Activated gamma-delta T cell (primary cell): Measurements from ENCODE around the gene LCE1F.

Experiments used
- DNase-seq: peaks from one replicate; lab custom pipeline; 2025; lab: John Stamatoyannopoulos, UW
- total RNA-seq, 2 donors: gene quantifications; one replicate each; lab custom pipeline; 2026; lab: John Stamatoyannopoulos, UW

LCE1F gene, protein sequence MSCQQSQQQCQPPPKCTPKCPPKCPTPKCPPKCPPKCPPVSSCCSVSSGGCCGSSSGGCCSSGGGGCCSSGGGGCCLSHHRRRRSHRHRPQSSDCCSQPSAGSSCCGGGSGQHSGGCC
- 0 reads per million in 2 donors for total RNA-seq

DNA sequence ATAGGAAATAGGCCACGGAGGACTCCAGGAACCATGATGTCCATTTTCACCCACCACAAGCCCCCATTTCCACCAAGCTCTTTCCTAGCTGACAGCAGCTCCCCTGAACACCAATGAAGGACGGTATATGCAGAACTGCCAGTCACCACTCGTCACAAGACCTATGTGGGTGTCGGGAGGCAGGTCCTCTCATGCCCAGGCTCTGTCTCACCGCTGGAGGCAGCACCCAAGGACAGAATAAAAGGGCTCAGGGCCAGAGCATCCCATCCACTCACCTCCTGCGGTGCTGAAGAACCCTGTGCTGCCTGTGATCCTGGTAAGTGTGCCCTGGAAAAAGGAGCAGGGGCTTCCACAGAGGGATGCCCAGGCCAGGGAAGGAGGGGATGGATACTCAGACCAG lies at the start of gene LCE1F:
LCE1F (plus strand) TSS at position 266 of the 400 bp plus-strand sequence. CDS start 1,232 bp downstream, outside the sequence.
- no peak for DNase-seq

DNA sequence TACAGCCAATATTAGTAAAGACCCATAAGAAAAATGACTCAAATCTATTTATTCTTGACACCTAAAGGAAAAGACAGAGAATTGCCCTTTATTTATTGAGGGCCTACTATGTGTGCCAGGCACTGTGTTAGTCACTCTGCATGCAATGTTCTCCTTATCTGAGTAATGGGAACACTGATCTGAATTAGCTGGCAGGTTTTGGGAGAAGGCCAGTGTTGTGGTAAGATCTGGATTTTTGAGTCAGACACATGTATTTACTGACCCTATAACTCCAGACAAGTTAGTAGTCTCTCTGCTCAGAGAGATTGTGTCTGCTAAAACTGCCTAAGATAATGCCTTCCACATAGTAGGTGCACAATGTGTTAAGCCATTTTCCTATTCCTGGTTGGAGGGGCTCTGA lies 49.7 kb upstream of the LCE1F start:
- no peak for DNase-seq

DNA sequence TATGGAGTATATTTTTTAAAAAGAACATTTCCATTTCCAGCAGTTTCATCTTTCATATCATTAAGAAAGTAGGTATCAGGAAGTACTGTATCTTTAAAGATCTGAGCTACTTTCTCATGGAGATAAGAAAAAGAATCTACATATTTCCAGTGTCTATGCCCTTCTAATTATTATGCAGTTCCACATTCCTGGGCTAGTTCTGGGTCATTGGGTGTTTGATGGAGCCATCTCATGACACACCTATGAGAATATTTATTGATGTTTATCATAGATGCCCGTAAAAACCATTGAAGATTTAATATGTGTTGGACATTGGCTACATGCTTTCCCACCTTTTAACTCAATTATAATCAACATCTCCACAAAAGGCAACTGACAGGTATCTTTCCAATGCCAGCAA lies 46.0 kb upstream of the LCE1F start:
- DNase-seq = no peak

DNA sequence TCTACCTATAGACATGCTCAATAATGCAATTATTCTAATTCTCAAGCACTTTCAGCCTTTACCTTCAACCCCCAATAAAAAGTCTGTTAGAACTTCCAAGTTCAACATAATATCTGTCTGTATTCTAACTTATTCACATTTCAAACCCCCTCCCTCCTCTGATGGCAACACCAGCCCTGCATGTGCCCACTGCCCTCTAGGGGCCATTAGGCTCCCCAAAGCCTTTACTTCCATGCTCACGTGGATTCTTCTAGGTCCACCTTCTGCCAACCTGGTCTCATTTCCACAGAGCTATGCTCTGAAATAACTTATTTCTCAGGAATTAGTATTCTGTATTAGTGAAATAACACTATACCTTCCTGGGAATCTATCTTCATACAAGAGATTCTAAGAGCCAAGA lies 39.3 kb upstream of the LCE1F start:
- DNase-seq = no peak

DNA sequence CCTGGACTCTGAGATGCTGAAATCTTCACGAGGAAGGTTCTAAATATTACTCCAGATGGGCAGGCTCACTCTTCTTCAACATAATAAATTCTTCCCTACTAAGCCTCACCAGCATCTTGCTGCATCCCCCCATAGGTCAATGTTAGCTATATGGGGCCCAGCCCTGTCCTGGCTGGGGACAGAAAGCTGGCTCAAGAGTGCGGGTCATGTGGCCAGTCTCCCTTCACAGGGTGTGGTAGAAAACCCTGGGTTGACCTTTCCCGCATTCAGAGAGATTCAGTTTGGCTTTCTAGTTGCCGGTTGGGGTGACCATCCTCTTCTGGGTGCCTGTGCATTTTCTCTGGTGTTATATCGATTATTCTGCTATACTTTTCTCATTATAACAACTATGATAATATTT lies 36.9 kb upstream of the LCE1F start:
- no peak for DNase-seq

DNA sequence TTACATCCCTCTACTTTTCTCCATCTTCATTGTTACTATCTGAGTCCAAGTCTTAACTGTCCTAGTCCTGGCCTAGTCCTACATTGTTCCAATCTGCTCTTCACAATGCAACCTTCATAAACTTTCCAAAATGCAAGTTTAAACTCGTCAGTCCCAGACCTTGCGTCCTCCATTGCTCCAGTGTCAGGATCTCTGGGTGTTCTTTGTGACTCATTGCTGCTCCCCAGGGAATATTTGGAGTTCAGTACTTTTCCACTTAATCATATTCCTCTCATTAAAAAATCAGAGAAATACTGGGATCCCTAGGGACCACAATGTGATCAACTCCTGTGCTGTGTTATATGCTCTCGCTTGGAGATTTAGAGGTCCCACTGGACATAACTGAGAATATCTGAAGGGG lies 35.1 kb upstream of the LCE1F start:
- DNase-seq = no peak

DNA sequence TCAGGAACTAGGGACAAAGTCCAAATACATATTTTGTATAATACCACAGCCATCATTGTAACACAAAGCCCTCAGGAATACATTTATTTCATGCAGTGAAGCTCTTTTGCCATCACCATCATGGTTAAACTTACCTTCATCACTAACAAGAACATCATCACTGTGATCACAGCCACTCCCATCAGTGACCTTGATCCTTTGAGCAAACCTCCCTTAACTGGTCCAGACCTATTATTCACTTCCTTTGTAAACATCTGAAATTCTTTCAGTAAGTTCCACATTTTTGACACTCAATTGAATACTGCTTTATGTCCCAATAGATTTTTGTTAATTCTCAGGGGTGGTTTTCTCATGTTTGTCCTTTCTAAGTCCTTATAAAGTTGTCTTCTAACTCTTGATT lies 33.3 kb upstream of the LCE1F start:
- DNase-seq = no peak

DNA sequence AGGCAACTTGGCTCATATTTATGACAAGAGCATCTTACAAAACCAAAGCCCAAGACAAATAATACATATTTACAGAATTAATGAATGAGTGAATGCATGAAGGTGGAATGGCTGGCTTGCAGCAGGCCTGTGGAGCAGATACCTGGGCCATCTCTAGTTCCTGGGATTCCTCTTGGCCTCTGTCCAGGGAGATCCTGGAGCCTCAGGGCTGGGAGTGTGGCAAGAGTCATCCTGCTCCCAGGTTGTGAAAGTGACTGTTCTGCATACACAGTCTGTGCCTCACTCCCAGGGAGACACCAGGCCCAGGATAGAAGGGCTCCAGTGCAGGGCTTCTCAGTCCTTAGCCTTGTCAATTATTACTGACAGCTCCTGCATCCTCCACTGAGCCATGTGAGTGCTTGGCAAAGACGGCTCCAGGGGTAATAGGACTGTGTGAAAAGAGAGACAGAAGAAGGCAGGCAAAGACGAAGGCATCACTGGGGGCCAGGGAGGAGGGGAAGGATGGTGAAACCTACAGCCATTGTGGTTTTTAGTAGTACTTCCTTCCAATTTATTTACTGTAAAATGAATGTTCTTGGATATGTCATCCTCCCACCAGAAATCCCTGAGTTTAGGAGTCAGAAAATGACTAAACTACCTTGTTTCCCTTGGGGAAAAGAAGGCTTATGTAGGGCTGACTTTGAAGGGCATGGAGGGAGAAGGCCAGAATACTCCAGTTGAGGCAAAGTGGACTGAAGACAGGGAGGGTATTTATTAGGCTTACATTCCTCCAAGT lies 31.4 kb upstream of the LCE1F start:
- no peak for DNase-seq

DNA sequence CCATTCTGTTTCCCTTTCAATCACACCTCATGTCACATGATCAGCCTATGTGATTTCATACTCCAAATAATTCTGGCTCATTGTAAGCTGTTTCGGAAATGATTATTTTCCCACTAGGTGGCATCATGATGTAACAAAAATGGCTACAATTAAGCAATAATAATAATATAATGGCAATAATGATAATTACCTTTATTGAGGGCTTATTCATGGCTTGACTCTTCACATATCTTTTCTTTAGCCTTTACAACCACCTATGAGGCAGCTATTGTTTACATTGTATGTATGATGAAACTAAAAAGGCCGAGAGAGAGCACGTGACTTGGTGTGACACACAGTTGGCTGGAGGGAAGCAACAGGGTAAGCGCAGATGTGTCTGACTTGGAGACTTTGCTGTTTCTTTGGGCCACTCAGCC lies 29.6 kb upstream of the LCE1F start:
- DNase-seq = no peak

DNA sequence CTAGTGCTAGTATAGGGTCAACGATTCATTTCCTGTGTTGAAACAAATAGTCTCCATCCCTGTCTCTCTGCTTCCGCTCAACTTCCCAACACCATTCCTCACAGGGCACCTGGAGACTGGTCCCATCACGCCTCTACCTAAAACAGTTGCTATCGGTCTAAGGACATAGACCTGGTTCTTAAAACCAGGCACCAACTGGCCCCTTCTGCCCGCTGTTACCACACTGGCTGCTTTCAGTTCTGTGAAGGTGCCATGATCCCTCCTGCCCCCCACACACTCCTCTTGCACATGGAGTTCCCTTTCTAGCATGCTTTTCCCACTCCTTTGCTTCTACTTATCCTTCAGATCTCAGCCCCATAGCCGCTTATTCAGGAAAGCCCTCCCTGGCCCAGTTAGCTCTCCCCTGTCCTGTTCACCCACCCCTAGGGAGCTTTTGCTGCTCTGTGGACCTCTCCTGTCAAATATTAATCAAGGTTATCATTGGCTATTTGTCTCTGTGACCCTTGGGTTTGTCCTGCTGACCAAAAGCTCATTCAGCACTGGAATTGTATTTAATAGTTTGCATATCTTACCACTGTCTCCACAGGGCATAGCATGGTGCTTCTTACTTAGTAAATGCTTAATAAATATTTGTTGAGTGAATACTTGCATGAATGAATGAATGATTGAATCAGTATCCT lies 29.0 kb upstream of the LCE1F start:
- DNase-seq = no peak

DNA sequence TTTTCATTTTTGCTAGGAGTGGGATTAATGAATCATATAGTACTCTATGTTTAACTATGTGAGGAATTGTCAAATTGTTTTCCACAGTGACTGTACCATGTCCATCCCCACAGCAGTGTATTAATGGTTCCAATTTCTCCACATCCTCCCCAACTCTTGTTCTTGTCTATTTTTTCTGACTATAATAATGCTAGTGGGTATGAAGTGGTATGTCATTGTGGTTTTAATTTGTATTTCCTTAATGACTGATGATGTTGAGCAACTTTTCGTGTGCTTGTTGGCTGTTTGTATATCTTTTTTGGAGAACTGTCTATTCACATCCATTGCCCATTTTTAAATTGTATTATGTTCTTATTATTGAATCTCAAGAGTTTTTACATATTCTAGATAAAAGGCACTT lies 27.1 kb upstream of the LCE1F start:
- no peak for DNase-seq

DNA sequence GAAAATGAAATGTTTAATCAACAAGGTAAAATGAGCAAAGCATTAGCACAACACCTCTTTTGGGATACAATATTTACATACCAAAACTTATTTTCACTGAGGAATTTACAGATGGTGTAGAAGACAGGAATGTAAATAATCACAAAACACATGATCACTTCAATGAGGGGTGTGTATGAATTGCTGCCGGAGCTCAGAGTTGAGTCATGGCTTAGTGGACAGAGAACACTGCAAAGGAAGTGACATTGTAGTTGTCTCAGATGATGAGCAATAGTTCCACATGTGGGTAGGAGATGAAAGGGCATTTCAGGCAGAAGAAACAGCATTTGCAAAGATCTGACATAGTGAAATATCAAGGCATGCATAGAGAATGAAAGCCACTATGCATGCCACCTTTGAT lies 22.7 kb upstream of the LCE1F start:
- DNase-seq = no peak

DNA sequence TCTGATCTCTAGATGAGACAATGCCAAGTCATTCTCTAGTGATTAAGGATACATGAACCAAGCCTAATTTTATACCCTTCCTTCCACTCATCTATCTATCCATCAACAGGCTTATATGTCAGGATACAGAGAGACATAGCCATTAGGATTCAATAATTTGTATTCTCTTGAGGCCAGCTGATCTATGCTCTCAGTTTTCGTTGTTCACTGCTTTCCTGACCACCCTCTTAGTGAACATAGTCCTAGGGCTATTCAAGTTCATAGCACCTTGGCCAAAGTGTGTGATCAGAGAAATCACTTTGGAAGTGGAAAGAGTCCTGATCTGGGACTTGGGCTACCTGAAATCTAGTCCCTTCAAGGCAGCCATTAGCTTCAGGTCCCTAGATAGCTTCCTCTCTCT lies 21.4 kb upstream of the LCE1F start:
- DNase-seq = no peak

DNA sequence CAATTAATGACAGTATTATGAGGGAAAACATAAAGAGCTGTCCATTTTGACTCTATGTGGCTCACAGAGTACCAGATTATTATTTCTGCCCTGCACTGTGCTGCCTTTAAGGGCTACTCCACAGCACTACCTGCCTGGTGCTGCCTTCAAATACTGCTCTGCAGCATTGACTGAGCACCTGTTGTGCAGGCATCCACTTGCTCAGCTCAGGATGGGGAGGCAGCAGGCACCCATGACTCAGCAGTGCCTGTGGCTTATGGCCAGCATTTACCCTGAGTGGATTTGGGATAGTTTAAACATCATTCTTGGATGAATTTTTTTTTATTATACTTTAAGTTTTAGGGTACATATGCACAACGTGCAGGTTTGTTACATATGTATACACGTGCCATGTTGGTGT lies 18.1 kb upstream of the LCE1F start:
- no peak for DNase-seq

DNA sequence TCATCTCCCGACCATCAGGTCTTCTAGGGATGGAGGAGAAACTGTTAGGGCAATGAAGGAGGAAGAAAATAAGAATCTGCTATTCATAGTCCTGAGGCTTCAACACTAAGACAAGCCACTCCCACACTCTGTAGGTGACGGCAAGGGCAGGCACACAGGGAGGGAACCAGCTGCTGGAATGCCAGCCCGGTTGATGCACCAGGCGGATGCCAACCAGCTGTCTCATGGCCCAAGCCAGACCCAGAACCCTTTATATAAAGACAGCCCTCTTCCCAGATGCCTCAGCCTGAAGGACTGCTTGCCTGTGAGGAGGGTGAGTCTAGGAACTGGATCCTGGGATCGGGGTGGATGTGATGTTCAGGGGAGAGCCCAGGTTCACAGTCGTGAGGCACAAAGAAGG lies 17.2 kb upstream of the LCE1F start, which contains the start of gene KPRP:
KPRP (plus strand) TSS at position 279 of the 400 bp plus-strand sequence. CDS start 1,564 bp downstream, outside the sequence.
- no peak for DNase-seq

DNA sequence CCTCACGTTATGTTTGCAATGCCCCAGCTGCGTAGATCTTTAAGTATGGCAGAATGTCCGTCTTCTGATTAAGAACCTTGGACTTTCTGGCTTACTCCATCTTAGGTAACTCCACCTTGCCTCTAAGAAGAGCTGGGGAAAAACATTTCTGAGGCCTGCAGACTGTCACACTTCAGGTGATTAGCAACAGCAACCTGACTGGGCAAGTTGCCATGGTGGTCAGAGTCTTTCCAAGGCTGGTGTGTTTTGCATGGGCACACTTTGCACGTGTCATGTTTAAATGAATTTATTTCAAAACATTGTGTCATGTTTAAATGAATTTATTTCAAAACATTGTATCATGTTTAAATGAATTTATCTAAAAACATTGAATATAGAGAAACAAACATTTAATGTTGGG lies 16.3 kb upstream of the LCE1F start:
- no peak for DNase-seq

DNA sequence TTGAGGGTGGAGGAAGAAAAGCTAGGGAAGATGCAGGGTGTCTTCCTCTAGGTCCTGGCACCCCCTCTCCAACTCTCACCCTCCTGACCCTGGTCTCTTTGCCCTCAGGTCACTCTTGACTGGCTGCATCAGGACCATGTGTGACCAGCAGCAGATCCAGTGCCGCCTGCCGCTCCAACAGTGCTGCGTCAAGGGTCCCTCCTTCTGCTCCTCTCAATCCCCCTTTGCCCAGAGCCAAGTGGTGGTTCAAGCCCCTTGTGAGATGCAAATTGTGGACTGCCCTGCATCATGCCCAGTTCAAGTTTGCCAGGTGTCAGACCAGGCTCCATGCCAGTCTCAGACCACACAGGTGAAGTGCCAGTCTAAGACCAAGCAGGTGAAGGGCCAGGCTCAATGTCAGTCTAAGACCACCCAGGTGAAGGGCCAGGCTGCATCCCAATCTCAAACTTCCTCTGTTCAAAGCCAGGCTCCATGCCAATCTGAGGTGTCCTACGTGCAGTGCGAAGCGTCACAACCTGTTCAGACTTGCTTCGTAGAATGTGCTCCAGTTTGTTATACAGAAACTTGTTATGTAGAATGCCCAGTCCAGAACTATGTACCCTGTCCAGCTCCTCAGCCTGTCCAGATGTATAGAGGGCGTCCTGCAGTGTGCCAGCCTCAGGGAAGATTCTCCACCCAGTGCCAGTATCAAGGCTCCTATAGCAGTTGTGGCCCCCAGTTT lies 15.3 kb upstream of the LCE1F start:
- no peak for DNase-seq

DNA sequence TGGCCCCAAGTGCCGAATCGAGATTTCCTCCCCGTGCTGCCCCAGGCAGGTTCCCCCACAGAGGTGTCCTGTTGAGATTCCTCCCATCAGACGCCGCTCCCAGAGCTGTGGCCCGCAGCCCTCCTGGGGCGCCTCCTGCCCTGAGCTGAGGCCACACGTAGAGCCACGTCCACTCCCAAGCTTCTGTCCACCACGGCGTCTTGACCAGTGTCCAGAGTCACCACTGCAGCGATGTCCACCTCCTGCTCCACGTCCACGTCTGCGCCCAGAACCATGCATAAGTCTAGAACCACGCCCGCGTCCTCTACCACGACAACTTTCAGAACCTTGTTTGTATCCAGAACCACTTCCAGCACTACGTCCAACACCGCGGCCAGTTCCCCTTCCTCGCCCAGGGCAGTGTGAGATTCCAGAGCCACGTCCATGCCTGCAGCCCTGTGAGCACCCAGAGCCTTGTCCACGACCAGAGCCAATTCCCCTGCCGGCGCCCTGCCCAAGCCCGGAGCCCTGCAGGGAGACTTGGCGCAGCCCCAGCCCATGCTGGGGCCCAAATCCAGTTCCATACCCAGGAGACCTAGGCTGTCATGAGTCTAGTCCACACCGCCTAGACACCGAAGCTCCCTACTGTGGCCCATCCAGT lies 14.3 kb upstream of the LCE1F start:
- DNase-seq = no peak

DNA sequence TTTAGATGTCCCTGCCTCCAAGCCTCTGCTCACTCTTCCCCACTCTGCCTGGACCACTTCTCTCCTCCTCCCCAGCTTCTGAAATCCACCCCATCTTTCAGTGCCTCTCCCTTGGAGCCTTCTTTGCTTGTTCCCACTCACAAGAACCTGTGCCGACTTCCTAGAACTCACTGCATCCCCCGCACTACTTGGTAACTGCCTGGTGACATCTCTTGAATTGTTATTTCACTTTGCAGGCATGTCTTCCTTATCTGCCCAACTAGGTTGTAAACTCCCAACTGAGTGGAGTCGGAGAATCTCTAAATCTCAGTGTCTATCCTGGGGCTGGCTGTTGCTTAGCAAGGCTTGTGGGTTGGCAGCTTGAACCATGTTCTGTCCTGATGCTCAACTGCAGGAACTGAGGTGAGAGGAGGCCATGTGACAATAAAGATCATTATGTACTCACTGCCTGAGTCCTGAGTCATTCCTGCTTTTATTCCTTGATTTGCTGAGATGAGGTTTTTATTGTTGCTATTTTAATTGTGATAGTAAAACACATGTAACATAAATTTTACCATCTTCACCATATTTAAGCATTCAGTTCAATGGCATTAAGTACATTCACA lies 13.2 kb upstream of the LCE1F start:
- no peak for DNase-seq

DNA sequence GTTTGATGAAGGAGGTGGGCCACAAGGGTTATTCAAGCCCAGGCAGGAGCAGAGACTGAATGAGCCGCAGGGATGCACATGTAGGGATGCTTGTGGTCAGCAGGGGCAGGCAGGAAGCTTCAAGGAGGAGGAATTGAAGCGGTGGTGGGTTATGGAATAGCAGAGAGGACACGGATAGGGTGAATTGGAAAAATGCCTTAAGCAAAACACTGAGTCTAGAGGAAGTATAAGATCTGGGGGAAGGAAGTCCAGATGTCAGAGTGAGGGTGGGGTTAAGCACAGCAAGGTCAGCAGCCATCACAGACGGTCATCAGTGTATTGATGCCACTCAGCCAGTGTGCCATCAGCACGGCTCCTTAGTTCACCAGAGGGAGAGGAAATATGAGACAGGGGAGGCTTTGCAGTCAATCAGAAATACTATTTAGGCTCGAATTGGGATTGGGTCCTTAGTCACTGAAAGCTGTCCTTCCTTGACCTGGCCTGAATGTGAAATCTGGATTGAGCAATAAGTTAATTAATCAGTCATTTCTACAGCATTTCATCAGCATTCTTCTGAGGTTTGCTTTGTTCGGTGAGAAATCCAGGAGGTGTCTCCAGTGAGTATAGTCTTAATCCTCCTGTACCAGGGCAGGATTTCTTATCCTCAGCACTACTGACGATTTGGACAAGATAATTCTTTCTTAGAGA lies 6.0 kb upstream of the LCE1F start:
- DNase-seq = no peak

DNA sequence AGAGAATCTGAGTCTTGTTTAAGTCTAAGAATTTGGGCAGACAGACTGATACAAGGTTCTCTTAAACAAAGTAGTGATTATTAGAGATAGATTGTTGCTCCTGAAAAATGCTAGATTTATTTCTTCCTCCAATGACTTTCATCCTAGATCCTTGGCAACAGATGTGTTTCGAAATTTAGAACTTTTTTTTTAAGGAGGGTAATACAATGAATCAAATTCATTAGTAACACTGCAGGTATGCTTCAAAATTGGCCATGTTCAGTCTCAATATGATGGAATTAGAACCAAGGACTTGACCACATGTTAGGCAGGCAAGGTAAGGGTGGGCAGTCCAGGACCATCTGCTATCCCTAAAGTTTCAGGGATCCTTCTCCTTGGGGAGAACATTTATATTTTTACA lies 4.5 kb upstream of the LCE1F start:
- no peak for DNase-seq
